HepG2 (cell line): ENCODE measurements around the gene KRTAP19-8. TPM values are rescaled to one million over a fixed set of nuclear protein-coding genes. Genes with fewer than 3 reads are reported as not detected.

Experiments used
- ATAC-seq: fragments of 200-7000 bp; cut with Tn5 transposase; 3 replicates; pipeline ENCODE4 v1.9.1; 2020; ENCODE audit warnings: mild to moderate bottlenecking, moderate library complexity
- BruUV-seq: library from RNA; stranded (reverse); fragments of 400-500 nt; replicated peaks from 2 replicates; lab custom pipeline; 2021; lab: Mats Ljungman, UMichigan
- CTCF ChIA-PET: fragments of 300-600 bp; formaldehyde crosslinking; extraction: SDS; loops from one replicate; lab custom pipeline; 2021; ENCODE audit warnings: low total read pairs, inconsistent platforms, low intra/inter-chr PET ratio; lab: Yijun Ruan, JAX
- POLR2A ChIA-PET: fragments of 350-600 bp; sonication (Branson Sonifier 250); formaldehyde crosslinking; loops from one replicate; lab custom pipeline; 2020; ENCODE audit warnings: antibody characterized with exemption, inconsistent platforms; lab: Yijun Ruan, JAX
- DNase-seq: peaks from one replicate; pipeline ENCODE4 v3.0.0-alpha.2; 2015; ENCODE audit warnings: low spot score
- FAIRE-seq: peaks from 3 replicates; lab custom pipeline; 2011; peaks lifted over from hg19 to GRCh38; lab: Jason Lieb, UNC
- H2AFZ ChIP-seq: one replicate; pipeline ENCODE4 v1.6.1; 2011; ENCODE audit warnings: low read length, inconsistent platforms
- H3K27ac ChIP-seq: fragments of 300-600 bp; 3 replicates; pipeline ENCODE4 v1.8.0; 2011; ENCODE audit warnings: mixed run types, mild to moderate bottlenecking, mixed read lengths, low read length, inconsistent platforms; ENCODE audit not compliant: insufficient read depth; ENCODE audit errors: extremely low read length
- H3K27me3 ChIP-seq, 2 experiments: fragments of 200-600 bp in 1 of 2; 2 replicates in 1 of 2; 3 replicates in 1 of 2; pipeline versions ENCODE4 v1.6.0 to v1.8.0; 2011; ENCODE audit warnings: low read length in 2 of 2, mild to moderate bottlenecking in 2 of 2, moderate library complexity in 2 of 2, inconsistent platforms in 1 of 2; ENCODE audit not compliant: insufficient read depth in 2 of 2, control insufficient read depth in 1 of 2
- H3K36me3 ChIP-seq, 2 experiments: fragments of 200-600 bp in 1 of 2; replicated peaks in 1 of 2; 2 replicates in 1 of 2; 3 replicates in 1 of 2; pipeline versions ENCODE4 v1.5.1 to v1.8.0; 2011; ENCODE audit warnings: low read length in 2 of 2, inconsistent platforms in 1 of 2; ENCODE audit not compliant: insufficient read depth in 2 of 2, control insufficient read depth in 1 of 2
- H3K4me1 ChIP-seq: 2 replicates; pipeline ENCODE4 v1.5.1; 2012; ENCODE audit warnings: low read length, inconsistent platforms; ENCODE audit not compliant: insufficient read depth
- H3K4me2 ChIP-seq: 2 replicates; pipeline ENCODE4 v1.6.0; 2011; ENCODE audit warnings: low read depth, low read length, inconsistent platforms
- H3K4me3 ChIP-seq, 3 experiments: fragments of 200-600 bp in 1 of 3; sonication (generic), shearing (Covaris generic) in 1 of 3; replicated peaks in 1 of 3; 2 replicates each; pipeline ENCODE4 v1.5.1; 2011 to 2016; ENCODE audit warnings: low read length in 3 of 3, inconsistent platforms in 2 of 3, low read depth in 2 of 3, mild to moderate bottlenecking in 2 of 3, control low read depth in 1 of 3, mixed read lengths in 1 of 3; ENCODE audit not compliant: insufficient read depth in 1 of 3
- H3K79me2 ChIP-seq: one replicate; pipeline ENCODE4 v1.6.1; 2011; ENCODE audit warnings: low read length, inconsistent platforms; ENCODE audit not compliant: insufficient read depth
- H3K9ac ChIP-seq: 2 replicates; pipeline ENCODE4 v1.6.0; 2011; ENCODE audit warnings: mild to moderate bottlenecking, low read depth, low read length, inconsistent platforms; ENCODE audit not compliant: insufficient read depth
- H3K9me3 ChIP-seq: 2 replicates; pipeline ENCODE4 v1.5.1; 2012; ENCODE audit warnings: mild to moderate bottlenecking, low read length
- H4K20me1 ChIP-seq: 2 replicates; pipeline ENCODE4 v1.6.0; 2011; ENCODE audit warnings: inconsistent platforms, mild to moderate bottlenecking, low read length, moderate library complexity; ENCODE audit not compliant: insufficient read depth
- EZH2 ChIP-seq: conservative IDR thresholded peaks from 2 replicates; pipeline ENCODE4 v1.6.1; 2012; ENCODE audit warnings: mild to moderate bottlenecking, low read depth, low read length, moderate library complexity
- GATAD1 ChIP-seq: IDR thresholded peaks from 2 replicates; pipeline ENCODE4 v1.6.1; 2016; ENCODE audit warnings: missing genetic modification reagents, missing compliant biosample characterization
- HOXA9 ChIP-seq: sonication (generic); formaldehyde crosslinking; IDR thresholded peaks from 2 replicates; pipeline ENCODE4 v1.8.1; 2022; ENCODE audit warnings: missing genetic modification reagents, mild to moderate bottlenecking, moderate library complexity, borderline replicate concordance
- MEIS1 ChIP-seq: sonication (generic); formaldehyde crosslinking; IDR thresholded peaks from 2 replicates; pipeline ENCODE4 v1.9.0; 2021; ENCODE audit warnings: mild to moderate bottlenecking, missing genetic modification reagents, moderate library complexity, borderline replicate concordance
- PRDM10 ChIP-seq: sonication (generic); formaldehyde crosslinking; IDR thresholded peaks from 2 replicates; pipeline ENCODE4 v1.4.0; 2020; ENCODE audit warnings: low read depth, missing genetic modification reagents
- PREB ChIP-seq: sonication (generic); formaldehyde crosslinking; IDR thresholded peaks from 2 replicates; pipeline ENCODE4 v1.4.0; 2020; ENCODE audit warnings: missing genetic modification reagents
- SNAPC4 ChIP-seq: sonication (generic); formaldehyde crosslinking; IDR thresholded peaks from 2 replicates; pipeline ENCODE4 v1.4.0; 2020; ENCODE audit warnings: mild to moderate bottlenecking, missing genetic modification reagents
- ZBTB37 ChIP-seq: sonication (generic); formaldehyde crosslinking; IDR thresholded peaks from 2 replicates; pipeline ENCODE4 v1.4.0; 2020; ENCODE audit warnings: mild to moderate bottlenecking, missing genetic modification reagents
- ZNF30 ChIP-seq: sonication (generic); formaldehyde crosslinking; IDR thresholded peaks from 2 replicates; pipeline ENCODE4 v1.5.0; 2020; ENCODE audit warnings: mild to moderate bottlenecking, missing genetic modification reagents
- WGBS: methylation state at CpG from one replicate; pipeline ENCODE4 v1.1.6; 2017; ENCODE audit warnings: low lambda C conversion rate; 5-methylcytosine and 5-hydroxymethylcytosine counted together
- in situ Hi-C: cut with HindIII; loops from 2 replicates; pipeline ENCODE4 v1.10.0; 2017; ENCODE audit warnings: low pct_unique_long_range_greater_than_20kb; ENCODE audit not compliant: extremely low pct_ligation_motif_present
- intact Hi-C: fragments of 100-400 bp; cut with micrococcal nuclease; formaldehyde crosslinking; loops from one replicate; pipeline ENCODE4 v1.10.0; 2022; ENCODE audit not compliant: unreplicated experiment
- polyA plus RNA-seq, 8 experiments: library from polyadenylated mRNA; depleted of rRNA in 3 of 8; stranded (reverse) in 7 of 8; unstranded in 1 of 8; fragments of >200 nt; fragmentation: Illumina TruSeq in 4 of 8; extraction: Trizol in 4 of 8; gene quantifications; 2 replicates each; pipeline versions ENCODE4 v1.2.1 to v1.2.3, GENCODE V29; 2011 to 2016; ENCODE audit warnings: low read depth in 4 of 8, missing spikeins in 1 of 8, mixed read lengths in 1 of 8; ENCODE audit not compliant: insufficient read depth in 1 of 8
- total RNA-seq, 5 experiments: library from RNA; depleted of rRNA; stranded (reverse); fragments of >200 nt; fragmentation: Illumina TruSeq; extraction: Trizol; gene quantifications; 2 replicates each; pipeline ENCODE4 v1.2.3, GENCODE V29; 2016; ENCODE audit warnings: low read depth in 1 of 5

Gene KRTAP19-8
- total and polyA plus RNA-seq, 2 of the 13 experiments (the other 11 are each of a cell fraction or from before 2014, with no cell fraction given): not detected

GRCh38 chr21:31014891-31015290 is 23.4 kb downstream of the KRTAP19-8 start (continued):
- TF ChIP-seq HOXA9 (no peak), GATAD1 (CRISPR knock-in tag) (no peak)
- TF ChIP-seq, all 625 proteins: peak for 0

- Histone ChIP-seq H3K4me3 (no peak overlapping the region), H3K9ac (no peak overlapping the region), H3K9me3 (peaks cover 73% of the 10 kb centered on the region), H3K27me3 (no peaks in the 10 kb centered on the region), H4K20me1 (no peaks in the 10 kb centered on the region), H3K27ac (no peak overlapping the region), H3K36me3 (no peaks in the 10 kb centered on the region), H2AFZ (no peak overlapping the region), H3K4me2 (no peak overlapping the region), H3K4me1 (no peaks in the 10 kb centered on the region), H3K79me2 (no peaks in the 10 kb centered on the region)
- ATAC-seq: no peak
- no peak for FAIRE-seq
- intact Hi-C loops (no loop called here), in situ Hi-C loops (no loop called here)
- ChIA-PET POLR2A (no interaction called here), CTCF (no interaction called here)
- DNase-seq: no peak
- no TSS peak for BruUV-seq
- 0% methylated on average over 4 of the region's 4 CpGs for WGBS
- TF ChIP-seq ZNF30 (CRISPR knock-in tag) (no peak), SNAPC4 (CRISPR knock-in tag) (no peak), MEIS1 (CRISPR knock-in tag) (no peak), EZH2 (no peak), PREB (no peak), PRDM10 (CRISPR knock-in tag) (no peak), ZBTB37 (CRISPR knock-in tag) (no peak)
These were observed 25.9 kb downstream of the KRTAP19-8 start for GRCh38 chr21:31012133-31013089.
